GM23248 (cell line): ENCODE results near the gene NCBP2L. TPM values are rescaled to one million over a fixed set of nuclear protein-coding genes. Genes with fewer than 3 reads are reported as not detected.

Experiments
- DNase-seq: peaks from one replicate; pipeline ENCODE4 v3.0.0-alpha.2; 2015
- H2AFZ ChIP-seq: fragments of 200-600 bp; sonication (generic); 2 replicates; pipeline ENCODE4 v1.6.1; 2016; ENCODE audit warnings: antibody characterized with exemption
- H3F3A ChIP-seq: fragments of 200-600 bp; sonication (generic); 2 replicates; pipeline ENCODE4 v1.6.1; 2016; ENCODE audit warnings: mild to moderate bottlenecking, antibody characterized with exemption, mixed run types; ENCODE audit not compliant: insufficient read depth
- H3K27ac ChIP-seq: fragments of 200-600 bp; sonication (generic); 2 replicates; pipeline ENCODE4 v1.5.1; 2016; ENCODE audit warnings: mild to moderate bottlenecking
- H3K27me3 ChIP-seq: fragments of 200-600 bp; sonication (generic); replicated peaks from 2 replicates; pipeline ENCODE4 v1.6.1; 2016; ENCODE audit warnings: mild to moderate bottlenecking; ENCODE audit not compliant: insufficient read depth
- H3K36me3 ChIP-seq: fragments of 200-600 bp; sonication (generic); 2 replicates; pipeline ENCODE4 v1.6.1; 2016; ENCODE audit warnings: low read depth, mild to moderate bottlenecking
- H3K4me1 ChIP-seq: fragments of 200-600 bp; sonication (generic); 2 replicates; pipeline ENCODE4 v1.6.1; 2016; ENCODE audit warnings: mild to moderate bottlenecking; ENCODE audit not compliant: insufficient read depth
- H3K4me2 ChIP-seq: fragments of 200-600 bp; sonication (generic); one replicate; pipeline ENCODE4 v1.6.1; 2016; ENCODE audit warnings: mild to moderate bottlenecking; ENCODE audit not compliant: unreplicated experiment
- H3K4me3 ChIP-seq: fragments of 200-600 bp; sonication (generic); 2 replicates; pipeline ENCODE4 v1.5.1; 2016; ENCODE audit warnings: mild to moderate bottlenecking
- H3K79me2 ChIP-seq: fragments of 200-600 bp; sonication (generic); 2 replicates; pipeline ENCODE4 v1.6.1; 2016; ENCODE audit warnings: mild to moderate bottlenecking; ENCODE audit not compliant: insufficient read depth
- H3K9ac ChIP-seq: fragments of 200-600 bp; sonication (generic); 2 replicates; pipeline ENCODE4 v1.6.1; 2016; ENCODE audit warnings: mild to moderate bottlenecking
- H3K9me2 ChIP-seq: fragments of 200-600 bp; sonication (generic); 2 replicates; pipeline ENCODE4 v1.6.1; 2016; ENCODE audit warnings: mixed run types, mild to moderate bottlenecking, moderate library complexity; ENCODE audit not compliant: insufficient read depth
- H3K9me3 ChIP-seq: fragments of 200-600 bp; sonication (generic); one replicate; pipeline ENCODE4 v1.6.1; 2017; ENCODE audit warnings: low read depth
- H4K20me1 ChIP-seq: fragments of 200-600 bp; sonication (generic); 2 replicates; pipeline ENCODE4 v1.6.0; 2016; ENCODE audit not compliant: insufficient read depth
- EZH2 ChIP-seq: fragments of 200-600 bp; sonication (generic); IDR thresholded peaks from 2 replicates; pipeline ENCODE4 v1.6.1; 2018; ENCODE audit warnings: antibody characterized with exemption, mild to moderate bottlenecking; ENCODE audit not compliant: insufficient read depth, poor library complexity, severe bottlenecking
- EZH2phosphoT487 ChIP-seq: fragments of 200-600 bp; sonication (generic); IDR thresholded peaks from 2 replicates; pipeline ENCODE4 v1.6.1; 2018; ENCODE audit warnings: antibody characterized with exemption, moderate library complexity, mild to moderate bottlenecking, low read depth; ENCODE audit not compliant: insufficient read depth
- WGBS, 2 experiments: methylation state at CpG; one replicate each; pipeline ENCODE4 v1.1.6; 2015 to 2017; ENCODE audit warnings: low lambda C conversion rate in 2 of 2, low coverage in 1 of 2; ENCODE audit errors: missing lambda C conversion rate in 2 of 2; 5-methylcytosine and 5-hydroxymethylcytosine counted together
- in situ Hi-C: fragments of 300-500 bp; cut with MboI; formaldehyde crosslinking; loops from 2 replicates; pipeline ENCODE4 v1.15.0; 2020
- polyA plus RNA-seq: library from polyadenylated mRNA; unstranded; fragments of >200 nt; fragmentation: Nextera tagmentation; extraction: Ambion mirVana; gene quantifications from 2 replicates; pipeline ENCODE4 v1.2.1, GENCODE V29; 2016
- total RNA-seq: library from RNA; depleted of rRNA; stranded (reverse); fragments of >200 nt; shearing (Covaris generic); gene quantifications from 2 replicates; pipeline ENCODE4 v1.2.3, GENCODE V29; 2014

NCBP2L gene
- total and polyA plus RNA-seq, 2 experiments from 2014 or later: not detected

- Histone ChIP-seq H3K27me3 (no peaks in the 10 kb centered on the region), H3K36me3 (no peaks in the 10 kb centered on the region), H3K9me2 (no peaks in the 10 kb centered on the region), H3K79me2 (peaks cover 14% of the 10 kb centered on the region), H3F3A (peaks cover 7% of the 10 kb centered on the region; the same call in 1 of the 2 replicates), H3K4me3 (peak overlapping the region; percentile 46), H3K4me2 (peak overlapping the region; percentile 47), H3K4me1 (peaks cover 13% of the 10 kb centered on the region), H3K9me3 (no peaks in the 10 kb centered on the region), H4K20me1 (no peaks in the 10 kb centered on the region), H3K27ac (peak overlapping the region; percentile 58), H3K9ac (peak overlapping the region; percentile 47), H2AFZ (0 out of 2 replicates have a peak overlapping the region, but pooled peaks have one; percentile 13)
- TF ChIP-seq EZH2 (no peak), EZH2phosphoT487 (no peak)
- WGBS, 2 experiments: 0 to 9% methylated on average over 1 of the region's 1 CpG
- in situ Hi-C loops: no loop called here
- DNase-seq: peak; percentile 79
These were observed 45.9 kb downstream of the NCBP2L start for GRCh38 chrX:107823456-107823855.

- H3F3A ChIP-seq: peaks cover 7% of the 10 kb centered on the region; the same call in 1 of the 2 replicates
- H3K9ac ChIP-seq: peak within 1 kb of the TSS; percentile 92
- DNase-seq: peak; percentile 76
- H3K9me3 ChIP-seq: no peaks in the 10 kb centered on the region
- WGBS, 2 experiments: 0 to 2% methylated on average over 12 to 29 of the region's 32 CpGs
- H3K9me2 ChIP-seq: no peaks in the 10 kb centered on the region
- H3K27ac ChIP-seq: peak within 1 kb of the TSS; percentile 87
- in situ Hi-C loops: no loop called here
- H3K4me3 ChIP-seq: peak within 1 kb of the TSS; percentile 75
- H2AFZ ChIP-seq: peak within 1 kb of the TSS; percentile 83
- no peaks in the 10 kb centered on the region for H3K27me3 ChIP-seq
- H3K4me1 ChIP-seq: peaks cover 13% of the 10 kb centered on the region
- TF ChIP-seq EZH2phosphoT487 (no peak), EZH2 (no peak)
- peaks cover 37% of the 10 kb centered on the region for H3K79me2 ChIP-seq
- H4K20me1 ChIP-seq: no peaks in the 10 kb centered on the region
- peak within 1 kb of the TSS; percentile 86 for H3K4me2 ChIP-seq
- H3K36me3 ChIP-seq: no peaks in the 10 kb centered on the region
These were observed 48.2 kb downstream of the NCBP2L start, which contains the start of gene MID2 for GRCh38 chrX:107825698-107826237. Gene MID2 (plus strand): TSS chrX:107825866. CDS start chrX:107826427, 561 bp downstream.

GRCh38 chrX:107826238-107827029 is 48.9 kb downstream of the NCBP2L start:
- peak overlapping the region; percentile 87 for H3K27ac ChIP-seq
- H4K20me1 ChIP-seq: no peaks in the 10 kb centered on the region
- peak; percentile 67 for DNase-seq
- peak overlapping the region; percentile 75 for H3K4me3 ChIP-seq
- peak overlapping the region; percentile 83 for H2AFZ ChIP-seq
- WGBS, 2 experiments: 1 to 6% methylated on average over 3 to 49 of the region's 100 CpGs
- H3K9me3 ChIP-seq: no peaks in the 10 kb centered on the region
- peaks cover 7% of the 10 kb centered on the region; the same call in 1 of the 2 replicates for H3F3A ChIP-seq
- H3K79me2 ChIP-seq: peaks cover 43% of the 10 kb centered on the region
- H3K9ac ChIP-seq: peak overlapping the region; percentile 92
- H3K4me1 ChIP-seq: peaks cover 13% of the 10 kb centered on the region
- peak overlapping the region; percentile 86 for H3K4me2 ChIP-seq
- H3K9me2 ChIP-seq: no peaks in the 10 kb centered on the region
- in situ Hi-C loops: no loop called here
- no peaks in the 10 kb centered on the region for H3K36me3 ChIP-seq
- H3K27me3 ChIP-seq: no peaks in the 10 kb centered on the region
- TF ChIP-seq EZH2 (no peak), EZH2phosphoT487 (no peak)

GRCh38 chrX:107827030-107827831 is 49.7 kb downstream of the NCBP2L start:
- no peaks in the 10 kb centered on the region for H3K36me3 ChIP-seq
- H3K9ac ChIP-seq: peak overlapping the region; percentile 92
- DNase-seq: peak; percentile 46
- H2AFZ ChIP-seq: peak overlapping the region; percentile 83
- no peaks in the 10 kb centered on the region for H3K9me2 ChIP-seq
- in situ Hi-C loops: no loop called here
- peak overlapping the region; percentile 75 for H3K4me3 ChIP-seq
- no peaks in the 10 kb centered on the region for H3K27me3 ChIP-seq
- peaks cover 7% of the 10 kb centered on the region; the same call in 1 of the 2 replicates for H3F3A ChIP-seq
- H4K20me1 ChIP-seq: no peaks in the 10 kb centered on the region
- TF ChIP-seq EZH2 (no peak), EZH2phosphoT487 (no peak)
- peaks cover 13% of the 10 kb centered on the region for H3K4me1 ChIP-seq
- H3K79me2 ChIP-seq: peaks cover 51% of the 10 kb centered on the region
- peak overlapping the region; percentile 86 for H3K4me2 ChIP-seq
- no peaks in the 10 kb centered on the region for H3K9me3 ChIP-seq
- H3K27ac ChIP-seq: peak overlapping the region; percentile 87
- 9 to 15% methylated on average over 12 to 13 of the region's 13 CpGs for WGBS, 2 experiments
